Stimulated activated CD8-positive, alpha-beta memory T cell treated with anti-CD3 and anti-CD28 coated beads, Interleukin-7, amount 100 ng/mL, for 1 hour (primary cell): ENCODE results near the gene USP34.
"Not testable (repeated sequence)": the region's sequence is repeated elsewhere in the genome, so short reads cannot be mapped to it uniquely, and the experiment has no call there.

Experiments used
- DNase-seq, 2 donors: peaks; one replicate each; pipeline ENCODE4 v3.0.0-alpha.2; 2020; ENCODE audit warnings: low read depth in 2 of 2

The USP34 gene

DNA sequence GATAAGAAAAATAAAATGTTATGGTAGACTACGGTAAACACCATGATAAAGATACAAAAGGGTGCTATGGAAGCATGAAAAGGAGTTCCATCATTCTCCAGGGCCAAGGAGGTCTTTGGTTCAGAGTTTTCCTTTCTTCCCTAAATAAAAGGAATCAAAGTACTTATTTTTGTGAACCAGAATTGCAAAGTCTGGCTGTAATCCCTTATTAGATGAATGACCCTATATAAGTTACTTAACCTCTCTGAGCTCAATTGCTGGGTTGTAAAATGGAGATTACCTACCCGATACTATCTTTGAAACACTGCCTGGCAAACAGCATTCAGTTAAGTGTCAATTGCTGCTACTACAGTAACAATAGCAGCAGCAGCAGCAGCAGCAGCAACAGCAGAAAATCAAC lies 218.9 kb downstream of the USP34 start:
- DNase-seq = no peak

DNA sequence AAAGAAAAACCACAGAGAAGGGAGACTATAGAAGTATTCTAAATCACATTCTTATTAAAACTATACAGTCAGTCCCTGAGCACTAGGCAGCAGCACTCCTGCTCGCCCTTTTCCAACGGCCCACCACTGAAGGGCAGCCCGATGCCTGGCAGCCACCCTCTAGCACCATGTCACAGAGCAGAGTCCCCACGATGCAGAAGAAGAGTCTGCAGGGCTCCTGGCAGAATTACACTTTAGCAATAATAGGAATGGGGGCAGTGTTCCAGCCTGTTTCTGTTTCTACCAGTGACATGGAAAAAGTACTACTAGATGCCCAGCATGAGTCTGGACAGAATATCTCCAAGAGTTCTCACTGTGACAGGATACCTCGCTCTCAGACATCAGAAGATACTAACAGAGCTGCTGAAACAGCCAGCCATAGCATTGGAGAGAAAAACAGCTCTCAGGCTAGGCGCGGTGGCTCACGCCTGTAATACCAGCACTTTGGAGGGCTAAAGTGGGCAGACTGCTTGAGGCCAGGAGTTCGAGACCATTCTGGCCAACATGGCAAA lies 221.3 kb downstream of the USP34 start:
- no peak for DNase-seq

DNA sequence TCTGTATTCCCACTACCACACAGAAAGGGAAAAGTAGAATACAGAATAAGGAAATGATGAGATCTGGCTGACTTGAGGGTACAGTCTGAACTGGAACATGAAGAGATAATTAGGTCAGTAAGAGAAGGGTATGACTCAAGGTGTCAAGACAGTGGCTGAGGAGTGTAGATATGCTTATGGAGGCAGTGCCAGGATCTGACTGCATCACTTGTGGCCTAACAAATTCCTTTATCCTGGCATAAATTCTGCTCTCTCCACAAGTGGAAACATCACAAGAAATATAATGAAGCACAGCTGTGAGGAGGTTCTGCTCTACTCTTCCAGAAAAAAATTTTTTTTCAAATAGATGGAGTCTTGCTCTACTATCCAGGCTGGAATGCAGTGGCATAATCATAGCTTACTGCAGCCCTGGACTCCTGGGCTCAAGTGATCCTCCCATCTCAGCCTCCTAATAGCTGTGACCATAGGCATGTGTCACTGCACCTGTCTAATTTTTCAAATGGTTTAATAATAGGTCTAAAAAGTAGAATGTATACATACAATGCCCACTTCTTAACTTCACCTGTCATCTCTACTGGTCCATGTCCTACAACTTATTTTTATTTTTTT lies 223.6 kb downstream of the USP34 start:
- DNase-seq = no peak

DNA sequence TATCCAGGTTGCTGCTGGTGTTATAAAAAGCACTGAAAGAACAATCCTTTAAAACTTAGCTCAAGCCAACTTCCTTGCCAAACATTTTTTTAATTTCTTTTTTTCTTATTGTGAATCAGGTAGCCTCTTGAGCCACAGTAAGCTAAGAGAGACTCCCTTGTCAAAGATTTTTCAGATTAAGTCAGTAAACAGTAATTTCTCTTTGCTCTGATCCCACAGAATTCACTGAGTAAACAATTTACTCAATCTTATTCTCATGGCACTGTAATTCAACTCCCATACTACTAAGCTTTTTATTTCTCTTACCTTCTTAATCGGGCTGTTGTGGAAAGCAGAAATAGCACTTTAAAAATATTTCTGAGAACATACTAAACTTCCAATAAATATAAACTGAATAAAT lies 226.2 kb downstream of the USP34 start:
- no peak for DNase-seq

DNA sequence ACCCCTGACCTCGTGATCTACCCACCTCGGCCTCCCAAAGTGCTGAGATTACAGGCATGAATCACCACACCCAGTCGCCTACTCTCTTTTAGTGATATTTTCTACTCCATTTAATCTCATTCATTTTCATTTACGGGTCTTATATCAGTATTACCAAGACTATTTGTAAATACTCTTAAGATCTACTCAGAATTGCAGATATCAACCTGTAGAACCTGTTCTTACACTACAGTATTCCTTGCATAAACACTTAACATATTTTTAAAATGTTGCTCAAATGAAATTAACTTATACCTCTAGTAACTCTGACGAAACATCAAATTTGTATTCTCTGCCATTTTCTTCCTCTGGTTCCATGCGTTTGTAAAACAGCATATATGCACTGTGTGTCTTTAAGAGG lies 229.6 kb downstream of the USP34 start:
- DNase-seq = no peak

DNA sequence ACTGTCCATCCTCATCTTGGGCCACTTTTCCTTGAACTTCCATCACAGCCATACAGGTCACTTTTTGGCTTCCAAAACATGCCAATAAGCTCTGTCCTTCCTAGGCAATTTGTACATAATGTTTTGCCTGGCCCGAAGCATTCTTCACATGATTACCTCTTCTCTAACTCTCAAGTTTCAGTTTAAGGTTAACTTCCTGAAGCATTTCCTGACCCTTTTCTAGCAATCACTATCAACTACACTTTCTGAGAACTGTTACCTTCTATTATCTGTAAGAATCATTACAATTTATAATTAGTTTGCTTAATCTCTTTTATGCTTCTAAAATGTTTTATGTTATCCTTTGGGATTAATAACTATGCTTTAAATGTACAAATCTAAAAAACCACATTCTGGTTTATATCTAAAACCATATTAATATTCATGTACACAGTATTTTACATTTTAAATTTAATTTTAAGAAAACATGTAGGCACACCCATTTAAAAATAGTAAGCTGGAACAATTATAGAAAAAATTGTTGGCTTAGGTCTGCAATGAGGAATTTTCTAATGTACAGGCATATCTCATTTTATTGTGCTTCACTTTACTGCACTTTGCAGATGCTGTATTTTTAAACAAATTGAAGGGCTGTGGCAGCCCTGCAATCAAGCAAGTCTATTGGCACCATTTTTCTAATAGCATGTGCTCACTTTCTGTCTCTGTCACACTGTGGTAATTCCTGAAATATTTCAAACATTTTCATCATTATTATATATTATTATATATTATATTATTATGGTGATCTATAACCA lies 232.5 kb downstream of the USP34 start:
- no peak for DNase-seq

DNA sequence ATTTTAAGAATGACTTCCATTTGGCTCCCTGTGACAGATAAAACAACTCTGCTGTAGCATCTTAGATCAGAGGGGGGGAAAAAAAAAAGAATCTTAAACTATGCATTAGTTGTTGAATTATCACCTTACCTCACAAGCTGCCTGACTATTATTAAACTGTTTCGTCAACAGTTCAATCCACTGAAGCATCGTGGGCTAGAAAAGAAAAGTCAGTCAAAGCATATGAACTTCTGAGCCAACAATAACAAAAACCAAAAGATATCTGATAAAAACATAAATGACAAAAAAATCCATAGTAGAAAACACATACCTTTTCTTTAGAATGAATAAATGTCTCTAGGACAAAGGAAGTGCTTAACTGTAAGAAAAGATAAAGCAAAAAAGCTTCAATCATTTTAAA lies 235.2 kb downstream of the USP34 start:
- no peak for DNase-seq

DNA sequence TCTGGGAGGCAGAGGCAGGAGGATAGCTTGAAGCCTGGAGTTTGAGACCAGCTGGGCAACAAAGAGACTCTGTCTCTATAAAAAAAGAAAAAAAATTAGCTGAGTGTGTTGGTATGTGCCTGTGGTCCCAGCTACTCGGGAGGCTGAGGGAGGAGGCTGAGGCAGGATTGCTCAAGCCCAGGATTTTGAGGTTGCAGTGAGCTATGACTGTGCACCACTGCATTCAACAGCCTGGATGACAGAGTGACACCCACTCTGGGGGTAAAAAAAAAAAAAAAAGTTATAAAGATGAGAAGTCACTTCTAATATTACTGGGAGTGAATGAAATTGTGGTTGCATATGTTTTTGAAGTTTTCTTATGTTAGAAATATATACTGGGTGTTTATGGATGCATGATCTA lies 237.3 kb downstream of the USP34 start:
- no peak for DNase-seq

DNA sequence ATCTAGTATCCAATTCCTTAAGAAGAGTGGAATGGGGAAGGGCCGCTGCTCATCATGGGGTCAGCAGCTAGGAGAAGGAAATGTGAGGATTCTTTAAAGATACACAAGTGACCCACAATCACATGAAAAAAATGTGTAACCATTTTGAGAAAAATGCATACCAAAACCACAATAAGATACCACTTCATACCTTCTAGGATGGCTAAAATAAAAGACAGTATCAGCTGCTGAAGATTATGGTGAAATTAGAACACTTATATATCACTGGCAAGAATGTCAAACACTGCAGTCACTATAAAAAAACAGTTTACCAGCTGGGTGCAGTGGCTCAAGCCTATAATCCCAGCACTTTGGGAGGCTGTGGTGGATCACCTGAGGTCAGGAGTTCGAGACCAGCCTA lies 241.0 kb downstream of the USP34 start:
- no peak for DNase-seq

DNA sequence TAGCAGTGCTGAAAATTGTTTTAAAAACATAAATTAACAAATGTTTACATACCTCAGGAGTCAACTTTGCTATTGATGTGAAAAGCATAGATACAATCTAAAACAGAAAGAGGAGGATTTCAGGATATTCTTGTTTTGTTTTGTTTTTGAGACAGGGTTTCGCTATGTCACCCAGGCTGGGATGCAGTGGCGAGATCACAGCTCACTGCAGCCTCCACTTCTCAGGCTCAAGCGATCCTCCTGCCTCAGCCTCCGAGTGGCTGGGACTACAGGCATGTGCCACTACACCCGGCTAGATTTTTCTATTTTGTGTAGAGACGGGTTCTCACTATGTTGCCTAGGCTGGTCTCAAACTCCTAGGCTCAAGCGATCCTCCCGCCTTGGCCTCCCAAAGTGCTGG lies 248.3 kb downstream of the USP34 start:
- DNase-seq = no peak

DNA sequence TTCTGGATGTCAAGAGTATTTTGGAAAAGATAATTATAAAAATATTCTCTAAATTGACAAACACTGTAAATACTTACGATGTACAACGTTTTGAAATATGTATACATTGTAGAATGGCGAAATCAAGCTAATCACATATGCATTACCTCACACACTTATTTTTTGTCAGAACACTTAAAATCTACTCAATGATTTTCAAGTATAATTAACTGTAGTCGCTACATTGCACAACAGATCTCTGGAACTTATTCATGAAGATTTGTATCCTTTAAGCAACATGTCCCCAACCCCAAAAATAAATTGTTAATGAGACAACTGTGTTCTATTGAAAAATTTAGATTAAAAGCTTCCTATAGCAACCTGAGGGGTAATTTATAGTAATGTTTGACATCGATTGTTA lies 249.1 kb downstream of the USP34 start:
- DNase-seq = no peak

DNA sequence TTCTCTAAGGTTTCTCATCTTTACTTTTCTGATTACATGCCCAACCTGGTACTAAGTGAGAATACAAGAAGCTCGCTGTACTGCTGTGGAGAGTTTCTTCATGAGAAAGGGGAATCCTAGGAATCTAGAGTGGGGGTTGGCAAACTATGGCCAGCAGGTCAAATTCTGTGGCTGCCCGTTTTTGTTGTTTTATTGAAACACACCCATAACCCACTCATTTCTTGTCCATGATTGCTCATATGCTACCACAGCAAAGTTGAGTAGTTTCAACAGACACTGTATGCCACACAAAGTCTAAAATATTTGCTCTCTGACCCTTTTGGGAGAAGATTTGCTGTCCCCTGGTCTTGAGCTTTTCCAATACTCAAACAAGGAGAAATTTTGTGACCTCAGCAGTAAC lies 250.1 kb downstream of the USP34 start:
- DNase-seq = no peak

DNA sequence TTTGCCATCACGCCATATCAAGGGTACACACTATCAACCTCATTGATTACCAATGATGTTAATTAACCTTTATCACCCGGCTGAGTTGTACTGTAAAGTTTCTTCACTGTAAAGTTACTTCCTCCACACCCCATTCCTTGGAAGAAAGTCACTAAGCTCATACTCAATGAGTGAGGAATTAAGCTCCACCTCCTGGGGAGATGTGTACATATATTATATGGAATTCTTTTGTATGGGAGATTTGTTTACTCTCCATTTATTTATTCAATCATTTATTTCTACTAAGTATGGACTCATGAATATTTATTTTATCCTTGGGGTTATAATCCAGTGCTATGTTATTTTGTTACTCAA lies 252.1 kb downstream of the USP34 start:
- DNase-seq = no peak

DNA sequence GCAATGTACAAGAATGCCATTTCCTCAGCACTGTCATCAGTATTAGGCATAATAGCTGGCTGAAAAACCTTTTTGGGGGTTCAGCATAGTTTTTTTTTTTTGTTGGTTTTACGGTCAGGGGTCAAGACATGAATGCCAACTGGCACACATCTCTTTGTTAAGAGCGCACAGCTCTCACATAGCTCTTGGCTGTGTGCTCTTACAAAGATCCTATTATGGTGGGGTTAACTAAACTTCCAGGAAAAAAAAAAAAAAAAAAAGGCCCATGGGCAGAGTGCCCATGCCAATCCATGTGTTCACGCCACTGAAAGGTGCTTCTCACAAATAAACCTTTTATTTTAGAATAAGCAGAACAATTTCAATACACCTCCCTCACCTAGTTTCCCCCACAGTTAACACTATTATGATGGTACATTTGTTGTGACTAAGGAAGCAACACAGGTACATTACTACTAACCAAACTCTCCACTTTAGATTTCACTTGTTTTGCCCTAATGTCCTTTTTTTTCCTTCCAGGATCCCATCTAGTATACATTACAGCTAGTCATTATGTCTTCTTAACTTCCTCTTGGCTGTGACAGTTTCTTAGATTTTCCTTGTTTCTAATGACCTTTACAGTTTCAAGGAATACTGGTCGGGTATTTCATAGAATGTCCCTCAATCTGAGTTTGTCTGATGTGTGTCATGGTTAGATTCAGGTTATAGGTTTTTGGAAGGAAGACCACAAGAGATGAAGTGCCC lies 252.6 kb downstream of the USP34 start:
- no peak for DNase-seq

DNA sequence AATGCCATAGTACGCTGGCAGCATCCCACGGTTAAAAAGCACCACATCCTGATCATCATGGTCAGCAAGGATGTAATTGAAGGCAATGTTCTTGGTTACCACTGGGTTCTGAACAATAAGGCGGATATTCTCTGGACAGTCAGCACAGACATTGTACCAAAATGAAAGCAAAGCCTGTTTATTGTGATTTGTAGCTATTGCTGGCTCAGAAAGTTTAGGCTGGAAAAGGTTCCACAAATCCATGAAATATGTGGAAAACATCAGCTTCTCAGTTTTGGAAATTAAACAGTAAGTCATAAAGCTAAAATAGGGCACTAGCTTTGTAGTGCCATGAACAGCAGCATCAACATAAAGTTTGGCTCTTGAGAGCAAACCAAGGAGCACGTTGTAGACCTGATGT lies 256.7 kb downstream of the USP34 start:
- DNase-seq = no peak

DNA sequence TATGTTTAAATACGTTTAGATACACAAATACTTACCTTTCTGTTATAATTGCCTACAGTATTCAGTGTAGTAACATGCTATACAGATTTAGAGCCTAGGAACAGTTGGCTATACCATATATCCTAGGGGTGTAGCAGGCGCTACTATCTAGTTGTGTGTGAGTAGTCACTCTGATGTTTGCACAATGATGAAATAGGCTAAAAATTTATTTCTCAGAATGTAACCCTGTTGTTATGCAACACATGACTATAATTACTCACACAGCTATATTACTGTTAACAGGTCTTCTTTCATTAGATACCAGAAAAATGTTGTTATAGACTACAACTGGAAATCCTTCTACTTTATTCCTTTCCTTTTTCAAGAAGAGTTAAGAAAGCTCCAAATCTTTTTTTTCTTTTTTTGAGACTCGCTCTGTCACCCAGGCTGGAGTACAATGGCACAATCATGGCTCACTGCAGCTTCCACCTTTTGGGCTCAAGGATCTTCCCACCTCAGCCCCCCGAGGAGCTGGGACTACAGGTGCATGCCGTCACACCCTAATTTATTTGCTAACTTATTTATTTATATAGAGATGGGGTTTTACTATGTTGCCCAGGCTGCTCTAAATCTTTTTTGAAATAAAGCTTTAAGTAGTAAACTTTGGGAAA lies 260.4 kb downstream of the USP34 start:
- DNase-seq = no peak

DNA sequence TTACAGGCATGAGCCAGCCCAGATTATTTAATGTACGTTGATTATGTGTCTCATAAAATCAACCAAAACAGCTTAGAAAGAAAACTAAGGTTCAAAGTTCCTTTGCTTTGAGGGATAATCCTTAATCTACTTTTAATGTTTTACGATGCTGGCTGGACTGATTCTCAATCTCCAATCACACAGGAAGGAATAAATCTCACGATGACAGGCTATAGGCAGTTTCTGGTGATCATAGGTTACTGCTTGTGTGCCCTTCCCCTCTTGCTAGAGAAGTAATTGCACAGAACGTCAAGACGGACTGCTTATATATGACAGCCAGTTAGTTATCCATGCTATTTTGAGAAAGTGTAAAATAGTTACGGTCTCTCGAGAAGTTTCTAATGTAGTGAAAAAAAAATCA lies 265.8 kb downstream of the USP34 start:
- DNase-seq = no peak

DNA sequence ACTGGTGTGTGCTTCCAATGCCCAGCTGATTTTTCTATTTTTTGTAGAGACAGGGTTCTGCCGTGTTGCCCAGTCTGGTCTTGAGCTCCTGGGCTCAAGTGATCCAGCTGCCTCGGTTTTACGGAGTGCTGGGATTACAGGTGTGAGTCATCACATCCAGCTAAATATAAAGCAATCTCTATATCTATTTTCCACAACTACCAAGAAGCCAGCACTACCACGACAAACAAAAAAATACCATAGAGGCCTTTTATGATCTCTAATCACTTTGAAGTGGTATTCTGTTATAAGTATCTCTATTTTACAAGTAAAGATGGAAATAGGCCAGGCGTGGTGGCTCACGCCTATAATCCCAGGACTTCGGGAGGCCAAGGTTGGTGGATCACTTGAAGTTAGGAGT lies 274.2 kb downstream of the USP34 start:
- no peak for DNase-seq

DNA sequence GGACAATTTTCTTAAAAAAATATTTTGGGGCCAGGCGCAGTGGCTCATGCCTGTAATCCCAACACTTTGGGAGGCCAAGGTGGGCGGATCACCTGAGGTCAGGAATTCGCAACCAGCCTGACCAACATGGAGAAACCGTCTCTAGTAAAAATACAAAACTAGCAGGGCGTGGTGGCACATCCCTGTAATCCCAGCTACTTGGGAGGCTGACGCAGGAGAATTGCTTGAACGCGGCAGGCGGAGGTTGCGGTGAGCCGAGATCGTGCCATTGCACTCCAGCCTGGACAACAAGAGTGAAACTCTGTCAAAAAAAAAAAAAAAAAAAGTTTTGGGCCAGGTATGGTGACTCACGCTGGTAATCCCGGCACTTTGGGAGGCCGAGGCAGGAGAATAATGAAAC lies 276.2 kb downstream of the USP34 start:
- not testable (repeated sequence) for DNase-seq

DNA sequence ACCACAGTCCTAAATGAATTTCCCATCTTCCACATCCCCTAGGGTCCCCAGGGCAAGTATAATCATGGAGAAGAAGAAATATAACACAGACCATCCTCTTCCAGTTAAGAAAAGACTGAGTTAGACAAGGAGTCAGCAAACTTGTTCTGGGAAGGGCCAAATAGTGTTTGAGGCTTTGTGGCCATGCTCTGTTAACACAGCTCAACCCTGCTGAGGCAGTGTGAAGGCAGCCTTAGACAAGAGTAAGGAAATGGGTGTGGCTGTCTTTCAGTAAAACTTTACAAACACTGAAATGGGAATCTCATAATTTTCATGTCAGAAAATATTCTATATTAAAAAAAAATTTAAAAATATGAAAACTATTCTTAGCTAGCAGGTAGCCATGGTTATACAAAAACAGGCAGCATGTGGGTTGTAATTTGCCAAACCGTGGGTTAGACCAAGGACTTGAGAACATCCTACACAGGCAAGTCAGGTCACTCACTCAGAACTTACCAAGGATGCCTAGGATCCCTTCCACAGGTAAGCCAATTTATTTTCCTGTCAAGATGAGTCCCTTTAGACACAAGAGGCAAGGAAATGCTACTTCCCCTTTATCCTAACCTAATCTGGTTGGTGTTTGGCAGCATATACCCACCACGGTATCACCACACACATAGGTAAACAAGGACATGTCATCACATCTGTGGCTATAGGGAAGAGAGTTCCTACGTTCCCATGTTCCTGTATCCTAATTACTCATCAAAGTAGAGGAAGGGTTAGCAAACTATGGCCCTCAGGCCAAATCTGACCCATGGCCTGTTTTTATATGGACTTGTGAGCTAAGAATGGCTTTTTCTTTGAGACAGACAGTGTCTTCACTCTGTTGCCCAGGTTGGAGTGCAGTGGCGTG lies 277.0 kb downstream of the USP34 start:
- no peak for DNase-seq

DNA sequence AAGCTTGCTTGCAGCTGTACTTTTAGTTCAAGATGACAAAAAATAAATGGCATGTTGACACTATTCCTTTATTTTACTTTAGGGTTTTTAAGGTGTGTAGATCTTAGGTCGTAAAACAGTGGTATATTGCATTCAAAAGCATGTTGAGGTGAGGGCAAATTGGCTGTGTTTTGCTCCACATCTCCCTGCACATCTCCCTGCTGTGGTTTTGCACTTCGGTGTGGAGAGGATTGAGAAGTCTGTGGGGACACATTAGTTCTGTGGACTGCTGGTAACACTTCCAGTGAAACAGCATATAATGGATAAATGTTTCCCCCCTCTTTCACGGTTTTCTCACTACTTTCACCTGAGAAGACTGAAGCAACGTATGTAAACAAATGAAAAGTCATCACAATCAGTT lies 283.8 kb downstream of the USP34 start:
- no peak for DNase-seq
